Measurements from ENCODE around the gene OPA3. TPM values are rescaled to one million over a fixed set of nuclear protein-coding genes. Genes with fewer than 3 reads are reported as not detected.

Gene OPA3
- total and polyA plus RNA-seq, 5 donors from 2014 or later = 4.7 to 8.2 (median 6.9) TPM

DNA sequence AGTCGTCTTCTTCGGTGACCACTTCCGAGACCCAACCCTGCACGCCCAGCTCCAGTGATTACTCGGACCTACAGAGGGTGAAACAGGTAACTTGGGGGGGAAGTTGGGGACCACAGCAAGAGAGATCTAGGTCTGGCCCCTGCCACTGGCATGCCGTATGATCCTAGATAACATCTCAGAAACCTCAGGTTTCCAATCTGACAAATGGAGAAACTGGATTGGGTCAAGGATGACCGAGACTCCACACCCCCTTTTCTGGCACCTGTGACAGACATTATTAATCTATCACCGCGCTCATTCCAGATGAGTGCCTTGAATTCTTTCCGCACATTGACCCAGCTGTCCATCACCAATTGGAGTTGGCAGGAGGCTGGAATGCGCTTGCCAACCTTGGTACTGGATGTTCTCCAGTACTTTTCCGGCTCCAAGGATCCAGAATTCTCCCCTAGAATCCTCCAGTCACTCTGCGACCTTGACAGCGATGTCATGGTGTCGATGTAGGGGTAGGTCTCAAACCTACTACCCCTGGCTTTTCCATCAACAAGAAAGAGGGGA, 60.0 kb downstream of the OPA3 start:
- Histone ChIP-seq H3K27ac (ENCODE audit: insufficient read depth, low read length, poor library complexity, severe bottlenecking) (no peak overlapping the region), H3K36me3 (ENCODE audit: control insufficient read depth, insufficient read depth, low read length) (peaks cover 30% of the 10 kb centered on the region), H3K27me3 (ENCODE audit: control insufficient read depth, insufficient read depth, low read length) (no peaks in the 10 kb centered on the region), H3K9me3 (ENCODE audit: control insufficient read depth in 2 of 2, low read length in 2 of 2) (no peaks in the 10 kb centered on the region), H3K4me1 (ENCODE audit: control insufficient read depth, insufficient read depth, low read length, poor library complexity, severe bottlenecking) (peaks cover 11% of the 10 kb centered on the region), H3K4me3 (ENCODE audit: low read depth, low read length) (no peak overlapping the region)
- no peak overlapping the region for H3K27ac Mint-ChIP-seq
- H3K36me3 Mint-ChIP-seq = peaks cover 12% of the 10 kb centered on the region
- H3K27me3 Mint-ChIP-seq = peaks cover 5% of the 10 kb centered on the region
- H3K4me3 Mint-ChIP-seq = no peak overlapping the region
- H3K4me1 Mint-ChIP-seq = peaks cover 0 to 24% (median 14%) of the 10 kb centered on the region in 4 donors
- ATAC-seq (ENCODE audit: low read depth in 2 of 2) (no peak), DNase-seq (no peak)
- H3K9me3 Mint-ChIP-seq = no peaks in the 10 kb centered on the region

DNA sequence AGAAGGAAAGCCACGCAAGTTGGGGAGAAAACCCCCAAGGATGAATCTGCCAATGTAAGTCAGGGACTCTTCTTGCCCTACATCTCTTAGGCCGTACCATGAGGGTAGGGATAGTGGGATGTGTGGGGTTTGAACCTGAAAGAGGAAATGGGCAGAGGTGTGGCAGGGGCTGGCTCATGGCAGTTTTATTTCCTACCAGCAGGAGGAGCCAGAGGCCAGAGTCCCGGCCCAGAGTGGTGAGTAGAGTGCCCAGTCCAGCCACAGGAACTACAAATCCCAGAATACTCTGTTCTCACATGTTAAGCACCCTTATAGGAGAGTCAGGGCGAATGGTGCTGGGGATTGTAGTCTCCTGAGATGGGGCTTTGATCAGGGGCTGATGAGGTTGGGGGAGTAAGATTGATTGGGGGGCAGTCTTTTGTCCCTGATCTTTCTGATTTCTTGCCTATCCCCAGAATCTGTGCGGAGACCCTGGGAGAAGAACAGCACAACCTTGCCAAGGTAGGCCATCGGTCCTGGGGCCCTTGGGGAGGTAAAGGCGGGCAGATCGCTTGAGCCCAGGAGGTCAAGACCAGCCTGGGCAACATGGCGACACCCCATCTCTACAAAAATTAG, 60.9 kb downstream of the OPA3 start:
- Histone ChIP-seq H3K4me3 (ENCODE audit: low read depth, low read length) (no peak overlapping the region), H3K4me1 (ENCODE audit: control insufficient read depth, insufficient read depth, low read length, poor library complexity, severe bottlenecking) (peaks cover 6% of the 10 kb centered on the region), H3K36me3 (ENCODE audit: control insufficient read depth, insufficient read depth, low read length) (peaks cover 31% of the 10 kb centered on the region), H3K9me3 (ENCODE audit: control insufficient read depth in 2 of 2, low read length in 2 of 2) (no peaks in the 10 kb centered on the region), H3K27ac (ENCODE audit: insufficient read depth, low read length, poor library complexity, severe bottlenecking) (peak overlapping the region; percentile 24), H3K27me3 (ENCODE audit: control insufficient read depth, insufficient read depth, low read length) (no peaks in the 10 kb centered on the region)
- Mint-ChIP-seq H3K27me3 (peaks cover 5% of the 10 kb centered on the region), H3K4me3 (peak overlapping the region in 1 of 4 donors; percentile 14), H3K9me3 (no peaks in the 10 kb centered on the region), H3K4me1 (peaks cover 0 to 20% (median 14%) of the 10 kb centered on the region in 4 donors), H3K36me3 (peaks cover 12% of the 10 kb centered on the region), H3K27ac (peak overlapping the region in 2 of 3 donors; percentile 44 to 85)
- ATAC-seq (ENCODE audit: low read depth in 2 of 2) = peak; percentile 98
- peak; percentile 67 to 87 (median 85) for DNase-seq

DNA sequence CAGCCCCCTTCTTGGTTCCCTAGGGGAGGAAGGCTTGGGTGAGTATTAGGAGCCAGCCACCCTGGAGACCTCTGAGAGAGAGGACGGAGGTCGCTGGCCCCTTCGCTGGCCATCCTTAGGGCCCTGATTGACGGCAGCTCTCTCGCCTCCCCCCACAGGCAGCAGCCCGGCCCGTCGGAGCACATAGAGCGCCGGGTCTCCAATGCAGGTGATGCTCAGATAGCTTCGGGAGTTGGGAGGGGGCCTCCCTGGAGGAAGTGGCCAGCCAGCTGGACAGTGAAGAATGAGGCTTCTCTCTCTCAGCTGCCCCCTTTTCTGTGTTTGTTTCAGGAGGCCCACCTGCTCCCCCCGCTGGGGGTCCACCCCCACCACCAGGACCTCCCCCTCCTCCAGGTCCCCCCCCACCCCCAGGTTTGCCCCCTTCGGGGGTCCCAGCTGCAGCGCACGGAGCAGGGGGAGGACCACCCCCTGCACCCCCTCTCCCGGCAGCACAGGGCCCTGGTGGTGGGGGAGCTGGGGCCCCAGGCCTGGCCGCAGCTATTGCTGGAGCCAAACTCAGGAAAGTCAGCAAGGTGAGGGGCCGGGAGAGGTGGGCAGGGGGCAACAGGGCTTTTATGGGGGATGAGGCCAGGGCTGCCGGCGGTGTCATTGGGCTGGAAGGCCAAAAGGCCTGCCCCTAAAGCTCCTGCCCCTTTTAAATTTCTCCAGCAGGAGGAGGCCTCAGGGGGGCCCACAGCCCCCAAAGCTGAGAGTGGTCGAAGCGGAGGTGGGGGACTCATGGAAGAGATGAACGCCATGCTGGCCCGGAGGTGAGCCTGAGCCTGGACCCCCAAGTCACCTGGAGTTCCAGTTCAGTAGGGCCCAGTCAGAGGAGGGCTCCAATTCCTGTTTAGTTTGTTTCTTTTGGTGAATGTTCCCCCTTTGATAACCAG, 62.3 kb downstream of the OPA3 start:
- DNase-seq = no peak
- no peak for ATAC-seq (ENCODE audit: low read depth in 2 of 2)
- H3K27ac Mint-ChIP-seq = no peak overlapping the region
- no peaks in the 10 kb centered on the region for H3K27me3 ChIP-seq (ENCODE audit: control insufficient read depth, insufficient read depth, low read length)
- peaks cover 43% of the 10 kb centered on the region for H3K36me3 ChIP-seq (ENCODE audit: control insufficient read depth, insufficient read depth, low read length)
- H3K4me1 ChIP-seq (ENCODE audit: control insufficient read depth, insufficient read depth, low read length, poor library complexity, severe bottlenecking) = peaks cover 3% of the 10 kb centered on the region
- H3K4me3 Mint-ChIP-seq = no peak overlapping the region
- no peak overlapping the region for H3K4me3 ChIP-seq (ENCODE audit: low read depth, low read length)
- H3K9me3 Mint-ChIP-seq = no peaks in the 10 kb centered on the region
- H3K27ac ChIP-seq (ENCODE audit: insufficient read depth, low read length, poor library complexity, severe bottlenecking) = no peak overlapping the region
- peaks cover 0 to 13% (median 7%) of the 10 kb centered on the region in 4 donors for H3K4me1 Mint-ChIP-seq
- no peaks in the 10 kb centered on the region for H3K9me3 ChIP-seq (ENCODE audit: control insufficient read depth in 2 of 2, low read length in 2 of 2)
- H3K27me3 Mint-ChIP-seq = no peaks in the 10 kb centered on the region
- H3K36me3 Mint-ChIP-seq = peaks cover 17% of the 10 kb centered on the region

DNA sequence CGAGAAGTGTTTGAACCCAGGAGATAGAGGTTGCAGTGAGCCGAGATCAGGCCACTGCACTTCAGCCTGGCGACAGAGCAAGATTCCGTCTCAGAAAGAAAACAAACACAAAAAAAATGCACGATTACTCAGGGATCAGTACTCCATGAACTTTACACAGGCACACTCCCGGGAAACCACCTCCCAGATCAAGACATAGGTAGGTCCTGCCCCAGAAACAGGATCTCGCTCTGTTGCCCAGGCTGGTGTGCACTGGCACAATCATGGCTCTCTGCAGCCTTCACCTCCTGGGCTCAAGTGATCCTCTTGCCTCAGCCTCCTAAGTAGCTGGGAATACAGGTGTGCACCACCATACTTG, 66.2 kb downstream of the OPA3 start:
- Histone ChIP-seq H3K4me3 (ENCODE audit: low read depth, low read length) (no peak overlapping the region), H3K36me3 (ENCODE audit: control insufficient read depth, insufficient read depth, low read length) (peaks cover 37% of the 10 kb centered on the region), H3K4me1 (ENCODE audit: control insufficient read depth, insufficient read depth, low read length, poor library complexity, severe bottlenecking) (peaks cover 30% of the 10 kb centered on the region), H3K9me3 (ENCODE audit: control insufficient read depth in 2 of 2, low read length in 2 of 2) (no peaks in the 10 kb centered on the region), H3K27ac (ENCODE audit: insufficient read depth, low read length, poor library complexity, severe bottlenecking) (no peak overlapping the region), H3K27me3 (ENCODE audit: control insufficient read depth, insufficient read depth, low read length) (no peaks in the 10 kb centered on the region)
- H3K27me3 Mint-ChIP-seq = no peaks in the 10 kb centered on the region
- no peaks in the 10 kb centered on the region for H3K9me3 Mint-ChIP-seq
- DNase-seq (no peak), ATAC-seq (ENCODE audit: low read depth in 2 of 2) (no peak)
- peaks cover 9% of the 10 kb centered on the region for H3K36me3 Mint-ChIP-seq
- H3K27ac Mint-ChIP-seq = no peak overlapping the region
- no peak overlapping the region for H3K4me3 Mint-ChIP-seq
- peaks cover 0 to 37% (median 11%) of the 10 kb centered on the region in 4 donors for H3K4me1 Mint-ChIP-seq

DNA sequence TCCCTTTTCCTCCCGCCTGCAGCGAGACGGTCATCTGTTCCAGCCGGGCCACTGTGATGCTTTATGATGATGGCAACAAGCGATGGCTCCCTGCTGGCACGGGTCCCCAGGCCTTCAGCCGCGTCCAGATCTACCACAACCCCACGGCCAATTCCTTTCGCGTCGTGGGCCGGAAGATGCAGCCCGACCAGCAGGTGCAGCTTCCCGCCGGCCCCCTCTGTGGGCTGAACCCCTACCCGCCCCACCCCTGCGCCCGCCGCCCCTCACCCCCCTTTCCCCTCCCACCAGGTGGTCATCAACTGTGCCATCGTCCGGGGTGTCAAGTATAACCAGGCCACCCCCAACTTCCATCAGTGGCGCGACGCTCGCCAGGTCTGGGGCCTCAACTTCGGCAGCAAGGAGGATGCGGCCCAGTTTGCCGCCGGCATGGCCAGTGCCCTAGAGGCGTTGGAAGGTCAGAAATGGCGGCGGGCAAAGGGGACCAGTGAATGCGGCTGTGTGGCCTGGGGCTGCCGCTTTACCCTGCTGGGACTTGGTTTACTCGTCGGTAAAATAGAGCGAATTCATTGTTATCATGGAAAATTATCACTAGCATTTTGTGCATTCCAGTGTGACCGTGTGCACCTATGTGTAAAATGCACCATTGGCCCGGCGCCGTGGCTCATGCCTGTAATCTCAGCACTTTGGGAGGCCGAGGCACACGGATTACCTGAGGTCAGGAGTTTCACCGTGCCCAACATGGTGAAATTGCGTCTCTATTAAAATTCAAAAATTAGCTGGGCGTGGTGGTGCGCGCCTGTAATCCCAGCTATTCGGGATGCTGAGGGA, 66.7 kb downstream of the OPA3 start:
- H3K4me3 ChIP-seq (ENCODE audit: low read depth, low read length) = no peak overlapping the region
- H3K4me1 Mint-ChIP-seq = peaks cover 0 to 39% (median 12%) of the 10 kb centered on the region in 4 donors
- peaks cover 35% of the 10 kb centered on the region for H3K36me3 ChIP-seq (ENCODE audit: control insufficient read depth, insufficient read depth, low read length)
- H3K27ac ChIP-seq (ENCODE audit: insufficient read depth, low read length, poor library complexity, severe bottlenecking) = no peak overlapping the region
- H3K4me1 ChIP-seq (ENCODE audit: control insufficient read depth, insufficient read depth, low read length, poor library complexity, severe bottlenecking) = peaks cover 35% of the 10 kb centered on the region
- H3K4me3 Mint-ChIP-seq = peak overlapping the region in 1 of 4 donors; percentile 13
- no peak for ATAC-seq (ENCODE audit: low read depth in 2 of 2)
- H3K27me3 ChIP-seq (ENCODE audit: control insufficient read depth, insufficient read depth, low read length) = no peaks in the 10 kb centered on the region
- H3K36me3 Mint-ChIP-seq = peaks cover 8% of the 10 kb centered on the region
- no peaks in the 10 kb centered on the region for H3K27me3 Mint-ChIP-seq
- no peak for DNase-seq
- H3K9me3 ChIP-seq (ENCODE audit: control insufficient read depth in 2 of 2, low read length in 2 of 2) = no peaks in the 10 kb centered on the region
- H3K27ac Mint-ChIP-seq = no peak overlapping the region
- no peaks in the 10 kb centered on the region for H3K9me3 Mint-ChIP-seq

DNA sequence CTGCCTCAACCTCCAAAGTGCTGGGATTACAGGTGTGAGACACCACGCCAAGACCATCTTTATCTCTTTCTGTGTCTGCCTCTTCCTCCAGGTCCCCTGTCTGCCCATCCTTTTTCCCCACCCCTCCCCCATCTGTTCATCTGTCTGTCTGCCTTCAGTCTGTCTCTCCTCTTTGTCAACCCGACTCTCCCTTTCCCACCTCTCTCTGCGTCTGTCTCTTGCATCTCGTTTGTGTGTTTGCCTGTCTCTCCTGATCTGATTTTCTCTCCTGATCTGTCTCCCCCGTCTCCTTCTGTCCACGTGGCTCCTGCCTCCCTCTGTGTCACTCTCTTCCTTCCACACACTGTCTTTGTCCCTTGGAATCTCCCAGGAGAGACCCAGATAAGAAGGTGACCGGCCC, 67.4 kb downstream of the OPA3 start:
- H3K36me3 Mint-ChIP-seq = peaks cover 8% of the 10 kb centered on the region
- H3K4me1 Mint-ChIP-seq = peaks cover 0 to 45% (median 14%) of the 10 kb centered on the region in 4 donors
- H3K27ac Mint-ChIP-seq = peak overlapping the region in 1 of 3 donors; percentile 35
- Histone ChIP-seq H3K27ac (ENCODE audit: insufficient read depth, low read length, poor library complexity, severe bottlenecking) (no peak overlapping the region), H3K4me1 (ENCODE audit: control insufficient read depth, insufficient read depth, low read length, poor library complexity, severe bottlenecking) (peaks cover 36% of the 10 kb centered on the region), H3K4me3 (ENCODE audit: low read depth, low read length) (no peak overlapping the region), H3K36me3 (ENCODE audit: control insufficient read depth, insufficient read depth, low read length) (peaks cover 32% of the 10 kb centered on the region), H3K27me3 (ENCODE audit: control insufficient read depth, insufficient read depth, low read length) (no peaks in the 10 kb centered on the region), H3K9me3 (ENCODE audit: control insufficient read depth in 2 of 2, low read length in 2 of 2) (no peaks in the 10 kb centered on the region)
- no peaks in the 10 kb centered on the region for H3K9me3 Mint-ChIP-seq
- H3K4me3 Mint-ChIP-seq = no peak overlapping the region
- DNase-seq (no peak), ATAC-seq (ENCODE audit: low read depth in 2 of 2) (no peak)
- no peaks in the 10 kb centered on the region for H3K27me3 Mint-ChIP-seq

DNA sequence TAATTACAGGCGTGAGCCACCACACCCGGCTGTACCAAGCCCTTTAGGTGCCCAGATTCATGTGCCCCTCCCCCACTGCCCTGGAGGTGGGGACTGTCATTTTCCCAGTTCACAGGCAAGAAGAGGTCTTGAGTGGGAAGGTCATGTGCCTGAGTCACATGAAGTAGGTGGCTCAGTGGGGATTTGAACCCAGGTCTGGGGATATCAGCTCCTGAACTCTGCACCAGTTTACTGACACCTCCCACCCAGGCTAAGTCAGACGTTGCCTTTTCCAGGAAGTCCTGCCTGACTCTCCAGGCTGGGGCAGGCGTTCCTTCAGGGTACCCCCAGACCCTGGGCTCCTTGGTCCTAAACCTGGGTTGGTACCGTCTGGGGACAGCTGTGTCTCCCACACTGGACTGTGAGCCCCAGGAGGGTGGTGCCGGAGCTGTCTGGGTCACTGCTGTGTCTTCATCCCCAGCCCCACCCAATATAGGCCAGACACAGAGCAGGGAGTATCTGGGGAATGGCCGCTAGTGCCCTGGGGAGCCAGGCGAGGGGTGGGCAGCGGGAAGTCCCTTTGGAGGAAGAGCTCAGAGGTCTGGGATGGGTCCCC, 68.7 kb downstream of the OPA3 start:
- peak overlapping the region; percentile 76 for H3K27ac ChIP-seq (ENCODE audit: insufficient read depth, low read length, poor library complexity, severe bottlenecking)
- no peak overlapping the region for H3K4me3 ChIP-seq (ENCODE audit: low read depth, low read length)
- H3K36me3 Mint-ChIP-seq = peaks cover 8% of the 10 kb centered on the region
- peak overlapping the region; percentile 56 to 91 (median 91) for H3K27ac Mint-ChIP-seq
- H3K9me3 Mint-ChIP-seq = no peaks in the 10 kb centered on the region
- no peaks in the 10 kb centered on the region for H3K27me3 Mint-ChIP-seq
- H3K4me3 Mint-ChIP-seq = peak overlapping the region in 2 of 4 donors; percentile 43 to 66
- H3K36me3 ChIP-seq (ENCODE audit: control insufficient read depth, insufficient read depth, low read length) = peaks cover 28% of the 10 kb centered on the region
- no peak for ATAC-seq (ENCODE audit: low read depth in 2 of 2)
- H3K27me3 ChIP-seq (ENCODE audit: control insufficient read depth, insufficient read depth, low read length) = no peaks in the 10 kb centered on the region
- H3K4me1 Mint-ChIP-seq = peaks cover 0 to 57% (median 25%) of the 10 kb centered on the region in 4 donors
- DNase-seq = no peak
- no peaks in the 10 kb centered on the region for H3K9me3 ChIP-seq (ENCODE audit: control insufficient read depth in 2 of 2, low read length in 2 of 2)
- H3K4me1 ChIP-seq (ENCODE audit: control insufficient read depth, insufficient read depth, low read length, poor library complexity, severe bottlenecking) = peaks cover 48% of the 10 kb centered on the region
